Amygdala (tissue), 56 donors: Measurements from ENCODE around the gene RBM39.
"Not testable (repeated sequence)": the region's sequence is repeated elsewhere in the genome, so short reads cannot be mapped to it uniquely, and the experiment has no call there.

Experiments used
- DNase-seq, 56 donors: peaks; one replicate each; lab custom pipeline; 2025; lab: John Stamatoyannopoulos, UW

RBM39 gene

DNA sequence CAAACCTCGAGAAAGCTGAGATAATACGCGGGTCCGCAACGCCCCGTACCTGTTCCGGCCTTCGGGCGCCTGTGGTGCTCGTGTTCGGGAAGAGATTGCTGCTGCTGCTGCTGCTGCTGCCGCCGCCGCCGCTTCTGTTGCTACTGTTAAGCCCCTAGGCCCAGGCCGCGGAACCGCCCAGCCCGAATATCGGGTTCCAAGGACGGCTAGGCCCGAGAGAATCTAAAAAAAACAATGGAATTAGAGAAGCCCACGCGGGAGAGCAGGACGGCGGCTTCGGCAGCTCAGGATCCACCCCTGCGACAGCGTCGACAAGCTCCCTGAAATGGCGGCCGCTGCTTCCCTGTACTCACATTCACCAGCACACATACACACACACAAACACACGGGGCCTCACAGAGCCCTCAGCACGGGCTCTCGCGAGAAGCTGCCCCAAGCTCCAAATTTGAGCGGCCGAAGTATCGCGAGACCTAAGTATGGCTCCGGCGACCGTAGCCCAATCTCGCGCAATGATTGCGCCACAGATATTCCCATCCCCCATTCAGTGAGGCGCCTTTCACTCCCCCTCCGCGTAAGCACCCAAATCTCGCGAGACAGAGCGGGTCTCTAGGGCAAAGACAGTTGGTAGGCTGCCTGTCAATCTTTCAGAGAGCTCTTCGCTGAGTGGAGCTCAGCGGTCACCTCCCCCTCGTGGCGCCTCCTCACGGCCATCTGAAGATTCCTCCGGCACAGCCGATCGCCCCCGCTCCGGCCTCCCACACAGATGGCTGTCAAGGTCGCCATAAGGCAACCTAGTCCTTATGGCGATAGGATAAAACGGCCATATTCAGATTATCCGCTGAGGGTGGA lies at the start of gene RBM39:
Gene RBM39, minus strand, starts transcription at position 369 of the 849 bp plus-strand sequence. CDS start 1,386 bp downstream, outside the sequence.
- DNase-seq: peak; percentile 83 to 100 (median 99)

DNA sequence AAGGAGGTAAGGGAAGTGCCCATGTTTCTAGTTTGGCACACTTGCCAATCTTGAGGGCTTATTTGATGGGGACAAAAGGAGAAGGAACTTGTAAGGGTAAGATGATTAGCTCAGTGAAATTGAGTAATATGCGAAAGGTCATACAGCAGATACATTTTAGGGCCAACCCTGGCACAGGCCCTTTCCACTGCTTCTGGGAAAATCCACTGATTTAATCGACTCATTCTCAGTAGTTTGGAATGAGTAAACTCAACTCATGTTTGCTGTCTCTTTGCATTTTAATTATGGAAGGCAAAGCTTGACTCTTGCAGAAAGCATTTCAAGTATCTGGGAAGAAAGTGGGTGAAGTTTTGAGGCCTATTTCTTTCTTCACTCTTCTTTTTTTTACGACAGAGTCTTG lies 49.8 kb upstream of the RBM39 start:
- no peak for DNase-seq

DNA sequence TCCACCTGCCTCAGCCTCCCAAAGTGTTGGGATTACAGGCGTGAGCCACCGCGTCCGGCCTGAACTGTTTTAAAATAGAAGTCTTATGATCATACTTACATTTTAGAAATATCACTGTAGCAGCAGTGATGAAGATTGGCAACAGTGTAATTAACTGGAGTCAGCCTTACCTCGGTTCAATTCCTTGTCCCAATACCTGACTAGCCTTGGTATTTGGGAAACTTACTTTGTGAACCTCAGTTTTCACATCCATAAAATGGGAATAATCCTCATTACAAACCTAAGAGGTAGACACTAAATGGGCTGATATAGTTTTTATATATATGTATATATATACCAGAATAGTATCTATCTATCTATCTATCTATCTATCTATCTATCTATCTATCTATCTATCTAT lies 49.0 kb upstream of the RBM39 start:
- DNase-seq: no peak

DNA sequence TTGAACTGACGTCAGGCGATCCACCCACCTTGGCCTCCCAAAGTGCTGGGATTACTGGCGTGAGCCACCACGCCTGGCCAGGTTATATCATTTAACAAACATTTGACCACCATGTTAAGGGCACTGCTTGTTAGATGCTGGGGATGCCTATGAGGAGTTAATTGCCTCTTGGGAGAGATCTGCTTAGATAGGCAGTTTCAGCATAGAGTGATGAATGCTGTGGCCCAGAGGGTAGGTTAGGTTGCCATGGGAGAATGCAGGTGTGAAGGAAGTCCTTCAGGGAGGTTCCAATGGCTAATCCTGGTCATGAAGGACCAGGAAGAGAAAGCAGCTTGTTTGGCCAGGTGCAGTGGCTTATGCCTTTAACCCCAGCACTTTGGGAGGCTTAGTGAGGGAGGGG lies 46.7 kb upstream of the RBM39 start:
- no peak for DNase-seq

- DNase-seq: not testable (repeated sequence)
Observed at GRCh38 chr20:35785541-35785940, 43.5 kb upstream of the RBM39 start.

DNA sequence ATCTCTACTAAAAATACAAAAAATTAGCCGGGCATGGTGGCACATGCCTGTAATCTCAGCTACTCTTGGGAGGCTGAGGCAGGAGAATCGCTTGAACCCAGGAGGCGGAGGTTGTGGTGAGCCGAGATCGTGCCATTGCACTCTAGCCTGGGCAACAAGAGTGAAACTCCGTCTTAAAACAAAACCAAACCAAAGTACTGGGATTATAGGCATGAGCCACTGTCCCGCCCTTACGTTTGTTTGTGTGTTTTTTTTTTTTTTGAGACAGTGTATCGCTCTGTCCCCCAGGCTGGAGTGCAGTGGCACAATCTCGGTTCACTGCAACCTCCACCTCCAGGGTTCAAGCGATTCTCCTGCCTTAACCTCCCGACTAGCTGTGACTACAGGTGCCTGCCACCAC lies 41.8 kb upstream of the RBM39 start:
- DNase-seq: not testable (repeated sequence)

DNA sequence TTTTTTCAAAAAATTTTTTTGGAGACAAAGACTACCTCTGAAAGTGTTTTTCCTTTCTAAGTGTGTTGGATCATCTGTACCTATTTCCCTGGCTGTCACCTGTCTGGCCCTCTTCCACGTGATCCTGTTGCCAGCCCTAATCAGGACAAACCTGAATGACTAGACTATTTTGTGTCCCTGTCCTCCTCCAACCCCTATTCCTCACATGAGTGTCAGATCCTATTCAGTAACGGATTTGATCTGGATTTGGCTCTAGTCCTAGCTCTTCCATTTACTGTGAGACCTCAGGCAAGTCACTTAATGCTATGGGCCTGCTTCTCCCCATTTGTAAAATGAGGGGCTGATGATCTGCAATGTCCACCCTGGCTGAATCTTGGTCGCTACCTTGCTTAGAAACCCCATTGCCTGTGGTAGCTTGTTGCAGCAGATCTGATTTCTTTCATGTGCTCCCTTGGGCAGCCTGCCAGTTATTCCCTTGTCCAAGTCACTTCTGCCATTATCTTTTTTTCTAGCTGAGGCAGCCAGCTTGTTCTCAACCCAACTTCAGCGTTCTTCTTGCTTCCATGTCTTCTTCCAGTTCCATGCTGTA lies 34.5 kb upstream of the RBM39 start:
- peak in 16 of 56 donors; percentile 0 to 44 (median 10) for DNase-seq

DNA sequence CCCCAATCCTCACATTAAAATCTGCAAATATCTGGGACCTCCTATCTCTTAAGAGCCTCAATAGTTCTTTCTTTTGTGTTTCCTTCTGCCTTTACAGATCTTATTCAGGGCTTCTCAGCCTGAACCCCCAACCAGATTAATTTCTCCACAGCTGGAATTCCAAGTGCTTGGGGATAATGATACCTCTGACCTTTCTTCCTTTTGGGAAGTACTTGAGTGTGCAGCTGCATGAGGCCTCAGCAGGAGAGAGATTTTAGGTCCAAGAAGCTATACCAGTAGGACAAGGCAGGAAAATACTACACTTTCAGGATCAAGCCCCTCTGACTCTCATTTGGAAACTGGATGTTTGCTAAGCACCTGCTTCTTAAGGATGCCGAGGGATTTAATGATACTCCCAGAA lies 32.3 kb upstream of the RBM39 start:
- DNase-seq: no peak

GRCh38 chr20:35773154-35773751 lies 31.2 kb upstream of the RBM39 start:
- DNase-seq: peak in 11 of 56 donors; percentile 0 to 19 (median 8)

- DNase-seq: no peak
Observed at GRCh38 chr20:35772563-35773058, 30.6 kb upstream of the RBM39 start.

- peak; percentile 51 to 100 (median 97) for DNase-seq
Observed at GRCh38 chr20:35771689-35772562, 29.9 kb upstream of the RBM39 start, which contains the start of gene PHF20. Gene PHF20, plus strand, starts transcription at chr20:35772015. Its CDS starts 29,508 bp downstream, at chr20:35801523.

DNA sequence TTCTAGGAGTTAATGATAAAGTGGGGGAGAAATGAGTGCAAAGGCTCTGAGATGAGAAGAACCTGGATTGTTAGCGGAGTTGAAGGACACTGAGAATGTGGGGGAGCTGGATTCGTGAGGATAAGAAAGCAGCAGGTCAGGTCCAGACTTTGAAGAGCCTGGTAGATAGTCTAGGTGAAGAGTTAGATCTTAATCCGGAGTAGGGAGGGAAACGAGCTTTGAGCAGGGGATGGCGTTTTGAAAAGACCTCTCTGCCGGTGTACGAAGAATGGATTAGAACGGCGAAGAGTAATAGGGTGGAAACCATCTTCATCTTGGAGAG lies 29.3 kb upstream of the RBM39 start:
- DNase-seq: no peak

- peak in 54 of 56 donors; percentile 3 to 91 (median 59) for DNase-seq
Observed at GRCh38 chr20:35768731-35769664, 26.9 kb upstream of the RBM39 start.

- DNase-seq: peak in 40 of 56 donors; percentile 1 to 68 (median 24)
Observed at GRCh38 chr20:35767683-35768481, 25.8 kb upstream of the RBM39 start.

DNA sequence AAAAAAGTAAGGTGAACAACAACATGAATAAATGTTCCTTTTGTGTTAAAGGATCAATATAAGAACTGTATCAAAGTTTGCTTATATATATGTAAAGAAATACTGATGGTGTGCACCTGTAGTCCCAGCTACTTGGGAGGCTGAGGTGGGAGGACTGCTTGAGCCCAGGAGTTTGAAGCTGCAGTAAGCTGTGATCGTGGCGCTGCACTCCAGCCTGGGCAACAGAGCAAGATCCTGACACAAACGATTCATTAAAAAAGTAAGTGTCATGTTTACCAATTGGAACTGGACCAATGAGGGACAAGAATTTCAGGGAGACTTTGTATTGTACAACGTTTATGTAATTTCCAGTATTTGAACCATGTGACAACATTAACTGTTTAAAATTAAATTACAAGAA lies 24.8 kb upstream of the RBM39 start:
- no peak for DNase-seq

GRCh38 chr20:35764936-35765335 lies 22.9 kb upstream of the RBM39 start:
- not testable (repeated sequence) for DNase-seq

DNA sequence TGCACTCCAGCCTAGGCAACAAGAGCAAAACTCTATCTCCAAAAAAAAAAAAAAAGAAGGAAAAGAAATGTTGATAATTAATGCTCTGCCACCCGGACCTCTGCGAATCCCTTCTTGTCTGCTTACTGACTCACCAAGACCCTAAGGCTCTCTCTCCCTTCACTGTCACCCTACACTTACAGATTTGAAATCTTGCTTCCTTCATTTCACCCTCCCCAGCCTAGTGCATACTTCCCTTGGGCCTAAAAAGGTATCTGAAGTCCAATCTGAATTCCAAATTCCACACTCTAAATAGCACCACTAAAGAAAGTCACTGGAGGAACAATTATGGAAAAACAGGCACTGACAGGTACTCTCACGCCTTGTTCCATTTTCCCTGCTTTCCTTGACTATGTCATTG lies 20.4 kb upstream of the RBM39 start:
- DNase-seq: no peak

DNA sequence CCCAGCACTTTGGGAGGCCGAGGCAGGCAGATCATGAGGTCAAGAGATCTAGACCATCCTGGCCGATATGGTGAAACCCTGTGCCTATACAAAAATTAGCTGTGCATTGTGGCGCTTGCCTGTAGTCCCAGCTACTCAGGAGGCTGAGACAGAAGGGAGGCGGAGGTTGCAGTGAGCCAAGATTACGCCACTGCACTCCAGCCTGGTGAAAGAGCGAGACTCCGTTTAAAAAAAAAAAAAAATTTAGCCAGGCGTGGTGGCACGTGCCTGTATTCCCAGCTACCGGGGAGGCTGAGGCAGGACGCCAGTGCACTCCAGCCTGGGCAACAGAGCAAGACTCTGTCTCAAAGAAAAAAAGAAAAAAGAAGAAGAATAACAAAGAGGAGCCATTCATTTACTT lies 19.5 kb upstream of the RBM39 start:
- not testable (repeated sequence) for DNase-seq
